Endothelial cell (in vitro differentiated cells): ENCODE results near the gene UCHL3. TPM values are rescaled to one million over a fixed set of nuclear protein-coding genes. Genes with fewer than 3 reads are reported as not detected.

Experiments used
- DNase-seq: peaks from one replicate; pipeline ENCODE4 v3.0.0; 2021; ENCODE audit warnings: low spot score
- H3K27ac Mint-ChIP-seq: one replicate; pipeline ENCODE4 v1.8.0; 2021; ENCODE audit warnings: mixed read lengths, inconsistent platforms; ENCODE audit not compliant: unreplicated experiment
- H3K27me3 Mint-ChIP-seq: one replicate; pipeline ENCODE4 v1.8.0; 2021; ENCODE audit warnings: mild to moderate bottlenecking, moderate library complexity, mixed read lengths, inconsistent platforms; ENCODE audit not compliant: unreplicated experiment
- H3K36me3 Mint-ChIP-seq: one replicate; pipeline ENCODE4 v1.8.0; 2021; ENCODE audit warnings: mild to moderate bottlenecking, low read depth, mixed read lengths, inconsistent platforms; ENCODE audit not compliant: unreplicated experiment
- H3K4me1 Mint-ChIP-seq: one replicate; pipeline ENCODE4 v1.8.0; 2021; ENCODE audit warnings: mild to moderate bottlenecking, mixed read lengths, inconsistent platforms; ENCODE audit not compliant: unreplicated experiment
- H3K4me3 Mint-ChIP-seq: one replicate; pipeline ENCODE4 v1.8.0; 2021; ENCODE audit warnings: mild to moderate bottlenecking, mixed read lengths, inconsistent platforms; ENCODE audit not compliant: unreplicated experiment
- H3K9me3 Mint-ChIP-seq: one replicate; pipeline ENCODE4 v1.8.0; 2021; ENCODE audit warnings: mixed read lengths, inconsistent platforms; ENCODE audit not compliant: unreplicated experiment
- total RNA-seq: library from RNA; stranded (reverse); fragmentation: NEBNext Ultra II Directional; extraction: Animal tissue kit (Norgen Biotek cat#: 25700); gene quantifications from one replicate; pipeline ENCODE4 v1.2.1, GENCODE V29; 2021; ENCODE audit not compliant: unreplicated experiment
- TF ChIP-seq, protein P1 (sequence below): fragments of 200-600 bp; sonication (generic); IDR thresholded peaks from one replicate; pipeline ENCODE4 v1.5.0; 2021; ENCODE audit warnings: antibody characterized with exemption; ENCODE audit not compliant: unreplicated experiment

The UCHL3 gene
- total RNA-seq, 1 donor from 2014 or later = 27.5 TPM

GRCh38 chr13:75600371-75600770, 50.8 kb downstream of the UCHL3 start:
- peaks cover 5% of the 10 kb centered on the region for H3K36me3 Mint-ChIP-seq
- H3K4me1 Mint-ChIP-seq = no peaks in the 10 kb centered on the region
- TF ChIP-seq, protein P1, sequence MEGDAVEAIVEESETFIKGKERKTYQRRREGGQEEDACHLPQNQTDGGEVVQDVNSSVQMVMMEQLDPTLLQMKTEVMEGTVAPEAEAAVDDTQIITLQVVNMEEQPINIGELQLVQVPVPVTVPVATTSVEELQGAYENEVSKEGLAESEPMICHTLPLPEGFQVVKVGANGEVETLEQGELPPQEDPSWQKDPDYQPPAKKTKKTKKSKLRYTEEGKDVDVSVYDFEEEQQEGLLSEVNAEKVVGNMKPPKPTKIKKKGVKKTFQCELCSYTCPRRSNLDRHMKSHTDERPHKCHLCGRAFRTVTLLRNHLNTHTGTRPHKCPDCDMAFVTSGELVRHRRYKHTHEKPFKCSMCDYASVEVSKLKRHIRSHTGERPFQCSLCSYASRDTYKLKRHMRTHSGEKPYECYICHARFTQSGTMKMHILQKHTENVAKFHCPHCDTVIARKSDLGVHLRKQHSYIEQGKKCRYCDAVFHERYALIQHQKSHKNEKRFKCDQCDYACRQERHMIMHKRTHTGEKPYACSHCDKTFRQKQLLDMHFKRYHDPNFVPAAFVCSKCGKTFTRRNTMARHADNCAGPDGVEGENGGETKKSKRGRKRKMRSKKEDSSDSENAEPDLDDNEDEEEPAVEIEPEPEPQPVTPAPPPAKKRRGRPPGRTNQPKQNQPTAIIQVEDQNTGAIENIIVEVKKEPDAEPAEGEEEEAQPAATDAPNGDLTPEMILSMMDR = no peak
- no peak overlapping the region for H3K4me3 Mint-ChIP-seq
- no peak overlapping the region for H3K27ac Mint-ChIP-seq
- DNase-seq = no peak
- no peaks in the 10 kb centered on the region for H3K9me3 Mint-ChIP-seq
- no peaks in the 10 kb centered on the region for H3K27me3 Mint-ChIP-seq

DNA sequence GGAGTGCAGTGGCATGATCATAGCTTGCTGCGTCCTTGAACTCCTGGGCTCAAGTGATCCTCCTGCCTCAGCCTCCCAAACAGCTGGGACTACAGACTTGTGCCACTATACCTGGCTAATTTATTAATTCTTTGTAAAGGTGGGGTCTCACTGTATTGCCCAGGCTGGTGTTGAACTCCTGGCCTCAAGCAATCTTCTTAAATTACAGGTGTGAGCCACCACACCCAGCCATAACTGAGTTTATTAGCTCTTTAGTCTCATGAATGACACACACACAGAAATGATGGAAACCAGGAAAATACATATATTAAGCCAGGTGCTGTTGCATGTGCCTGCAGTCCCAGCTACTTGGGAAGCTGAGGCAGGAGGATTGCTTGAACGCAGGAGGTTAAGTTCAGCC, 53.4 kb downstream of the UCHL3 start:
- Mint-ChIP-seq H3K4me3 (no peak overlapping the region), H3K9me3 (no peaks in the 10 kb centered on the region), H3K27ac (no peak overlapping the region), H3K4me1 (no peaks in the 10 kb centered on the region), H3K27me3 (no peaks in the 10 kb centered on the region), H3K36me3 (no peaks in the 10 kb centered on the region)
- TF ChIP-seq, protein P1 = no peak
- no peak for DNase-seq

DNA sequence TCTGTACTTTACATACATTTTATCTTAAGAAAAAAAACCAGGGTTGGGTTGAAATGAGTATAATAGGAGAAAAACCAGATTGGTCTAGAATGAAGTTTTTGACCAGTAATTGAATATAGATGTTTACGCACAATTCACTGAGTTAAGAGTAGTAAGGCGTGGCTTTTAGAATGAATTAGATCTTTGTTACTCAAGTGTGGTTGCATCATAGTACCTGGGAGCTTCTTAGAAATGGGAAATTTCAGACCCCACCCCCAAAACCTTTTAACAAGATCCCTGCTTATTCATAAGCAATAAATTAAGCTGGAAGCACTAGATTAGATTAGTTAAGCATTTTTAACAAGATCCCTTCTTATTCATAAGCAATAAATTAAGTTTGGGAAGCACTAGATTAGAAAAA, 57.9 kb downstream of the UCHL3 start:
- no peak for DNase-seq
- Mint-ChIP-seq H3K27me3 (no peaks in the 10 kb centered on the region), H3K27ac (no peak overlapping the region), H3K9me3 (no peaks in the 10 kb centered on the region), H3K4me3 (no peak overlapping the region), H3K36me3 (no peaks in the 10 kb centered on the region), H3K4me1 (no peaks in the 10 kb centered on the region)
- TF ChIP-seq, protein P1 = no peak

- H3K27ac Mint-ChIP-seq = no peak overlapping the region
Observed at GRCh38 chr13:75610466-75610865, 60.9 kb downstream of the UCHL3 start.

DNA sequence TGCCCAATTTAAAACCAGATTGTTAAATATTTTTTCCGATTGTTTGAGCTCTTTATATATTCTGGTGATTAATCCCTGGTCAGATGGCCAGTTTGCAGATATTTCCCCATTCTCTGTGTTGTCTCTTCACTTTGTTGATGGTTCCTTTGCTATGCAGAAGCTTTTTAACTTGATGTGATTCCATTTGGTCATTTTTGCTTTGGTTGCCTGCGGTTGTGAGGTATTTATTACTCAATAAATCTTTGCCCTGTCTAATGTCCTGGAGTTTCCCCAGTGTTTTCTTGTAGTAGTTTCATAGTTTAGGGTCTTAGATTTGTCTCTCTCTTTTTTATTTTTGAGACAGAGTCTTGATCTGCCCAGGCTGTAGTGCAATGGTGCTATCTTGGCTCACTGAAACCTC, 62.8 kb downstream of the UCHL3 start:
- no peaks in the 10 kb centered on the region for H3K9me3 Mint-ChIP-seq
- no peak overlapping the region for H3K4me3 Mint-ChIP-seq
- DNase-seq = no peak
- no peaks in the 10 kb centered on the region for H3K36me3 Mint-ChIP-seq
- no peaks in the 10 kb centered on the region for H3K27me3 Mint-ChIP-seq
- H3K4me1 Mint-ChIP-seq = no peaks in the 10 kb centered on the region
- H3K27ac Mint-ChIP-seq = no peak overlapping the region
- TF ChIP-seq, protein P1 = no peak

More at GRCh38 chr13:75610466-75610865, 60.9 kb downstream of the UCHL3 start:
- Mint-ChIP-seq H3K9me3 (no peaks in the 10 kb centered on the region), H3K27me3 (no peaks in the 10 kb centered on the region), H3K36me3 (no peaks in the 10 kb centered on the region), H3K4me1 (no peaks in the 10 kb centered on the region), H3K4me3 (no peak overlapping the region)
- DNase-seq = no peak
- TF ChIP-seq, protein P1 = no peak
